Astrocyte of the spinal cord (primary cell): Measurements from ENCODE around the gene CT47C1.

Source experiments
- DNase-seq: peaks from one replicate; pipeline ENCODE4 v3.0.0; 2011; ENCODE audit warnings: low read depth, low spot score
- H3K4me3 ChIP-seq: 2 replicates; pipeline ENCODE4 v1.5.1; 2011; ENCODE audit warnings: low read depth, mild to moderate bottlenecking, low read length, moderate library complexity
- in situ Hi-C: cut with HindIII; loops from 2 replicates; pipeline ENCODE4 v1.10.0; 2017; ENCODE audit warnings: low sequenced_read_pairs
- TF ChIP-seq, protein P1 (sequence below): IDR thresholded peaks from 2 replicates; pipeline ENCODE4 v1.5.1; 2012; ENCODE audit warnings: low read depth, mild to moderate bottlenecking, low read length, inconsistent platforms

CT47C1 gene

DNA sequence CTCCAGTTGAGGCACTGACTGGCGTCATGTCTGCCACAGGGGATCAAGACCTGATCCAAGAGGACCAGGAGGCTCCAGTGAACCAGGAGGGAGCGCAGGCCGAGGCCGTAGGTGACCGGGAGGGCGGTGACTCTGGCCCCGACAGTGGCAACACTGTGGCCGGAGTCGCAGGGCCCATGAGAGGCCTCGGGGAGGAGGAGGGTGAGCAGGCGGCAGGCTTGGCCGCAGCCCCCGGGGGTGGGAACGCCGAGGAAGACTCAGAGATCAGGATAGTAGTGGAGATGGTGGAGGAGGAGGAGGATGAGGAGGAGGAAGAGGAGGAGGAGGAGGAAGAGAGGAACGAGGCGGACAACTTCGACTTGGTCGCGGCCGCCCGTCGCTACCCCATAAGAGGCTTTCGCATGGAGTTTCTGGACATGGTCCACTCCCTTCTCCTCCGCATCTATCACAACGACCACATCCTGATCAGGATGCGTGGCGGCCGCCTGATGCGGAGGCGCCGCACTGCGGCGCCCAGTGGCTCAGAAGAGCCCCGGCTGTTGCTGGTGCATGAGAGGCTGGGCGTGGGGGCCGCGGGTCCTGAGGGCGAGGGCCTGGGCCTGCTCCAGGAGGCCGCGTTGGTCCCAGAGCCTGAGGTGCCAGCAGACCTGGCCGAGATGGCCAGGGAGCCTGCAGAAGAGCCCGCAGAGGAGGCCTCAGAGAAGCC is 560 bp downstream of the CT47C1 start:
- in situ Hi-C loops: no loop called here
- no peak for DNase-seq
- H3K4me3 ChIP-seq: no peak overlapping the region
- TF ChIP-seq, protein P1, sequence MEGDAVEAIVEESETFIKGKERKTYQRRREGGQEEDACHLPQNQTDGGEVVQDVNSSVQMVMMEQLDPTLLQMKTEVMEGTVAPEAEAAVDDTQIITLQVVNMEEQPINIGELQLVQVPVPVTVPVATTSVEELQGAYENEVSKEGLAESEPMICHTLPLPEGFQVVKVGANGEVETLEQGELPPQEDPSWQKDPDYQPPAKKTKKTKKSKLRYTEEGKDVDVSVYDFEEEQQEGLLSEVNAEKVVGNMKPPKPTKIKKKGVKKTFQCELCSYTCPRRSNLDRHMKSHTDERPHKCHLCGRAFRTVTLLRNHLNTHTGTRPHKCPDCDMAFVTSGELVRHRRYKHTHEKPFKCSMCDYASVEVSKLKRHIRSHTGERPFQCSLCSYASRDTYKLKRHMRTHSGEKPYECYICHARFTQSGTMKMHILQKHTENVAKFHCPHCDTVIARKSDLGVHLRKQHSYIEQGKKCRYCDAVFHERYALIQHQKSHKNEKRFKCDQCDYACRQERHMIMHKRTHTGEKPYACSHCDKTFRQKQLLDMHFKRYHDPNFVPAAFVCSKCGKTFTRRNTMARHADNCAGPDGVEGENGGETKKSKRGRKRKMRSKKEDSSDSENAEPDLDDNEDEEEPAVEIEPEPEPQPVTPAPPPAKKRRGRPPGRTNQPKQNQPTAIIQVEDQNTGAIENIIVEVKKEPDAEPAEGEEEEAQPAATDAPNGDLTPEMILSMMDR: no peak

DNA sequence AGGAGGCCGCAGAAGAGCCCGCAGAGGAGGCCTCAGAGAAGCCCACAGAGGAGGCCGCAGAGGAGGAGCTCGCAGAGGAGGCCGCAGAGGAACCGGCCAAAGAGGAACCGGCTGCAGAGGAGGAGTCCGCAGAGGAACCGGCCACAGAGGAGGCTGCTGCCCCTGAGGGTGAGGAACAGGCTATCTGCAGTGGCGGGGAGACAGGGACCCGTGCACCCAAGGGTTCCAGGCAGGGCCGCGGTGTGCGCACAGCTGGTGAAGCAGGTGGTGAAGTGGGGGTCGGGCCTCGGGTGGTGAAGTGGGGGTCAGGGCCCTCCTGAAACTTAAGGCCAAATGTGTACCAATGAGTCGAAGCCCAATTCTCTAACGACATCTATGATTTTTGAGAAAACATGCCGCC is 1.1 kb downstream of the CT47C1 start:
- no peak overlapping the region for H3K4me3 ChIP-seq
- no peak for DNase-seq
- in situ Hi-C loops: no loop called here
- TF ChIP-seq, protein P1: no peak

DNA sequence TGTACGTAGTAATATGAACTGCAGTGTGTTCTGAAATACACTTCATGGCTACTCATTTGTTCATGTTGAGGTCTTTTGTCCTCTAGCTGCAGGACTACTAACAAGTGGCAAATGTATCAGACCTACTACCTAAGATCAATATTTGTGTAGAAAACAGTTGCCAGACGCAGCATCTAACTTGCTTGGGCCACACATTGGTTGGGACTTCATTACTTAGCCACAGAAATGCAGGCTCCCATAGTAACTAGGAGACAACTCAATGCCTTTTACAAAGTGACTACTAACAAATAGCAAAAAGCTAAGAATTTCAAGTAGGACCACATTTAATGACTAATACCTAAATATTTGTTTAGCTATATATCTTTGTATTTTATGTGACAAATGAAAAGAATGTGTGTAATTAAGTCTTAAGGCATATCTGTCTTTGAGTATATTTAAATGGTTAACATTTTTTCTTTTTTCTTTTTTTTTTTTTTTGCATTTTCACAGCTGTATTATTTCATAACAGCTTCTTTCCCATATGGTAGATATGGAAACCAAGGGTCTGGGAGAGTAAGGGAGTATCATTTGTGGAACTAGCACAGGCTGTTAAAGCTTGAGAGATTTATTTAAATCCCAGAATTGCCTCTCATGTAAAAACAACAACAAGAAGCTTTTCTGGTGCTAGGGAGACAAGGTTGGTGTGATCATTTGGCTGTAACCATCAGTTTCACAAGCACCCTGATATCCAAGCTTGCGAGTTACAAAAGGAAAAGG is 2.7 kb downstream of the CT47C1 start:
- DNase-seq: no peak
- TF ChIP-seq, protein P1: no peak
- in situ Hi-C loops: no loop called here
- no peak overlapping the region for H3K4me3 ChIP-seq

DNA sequence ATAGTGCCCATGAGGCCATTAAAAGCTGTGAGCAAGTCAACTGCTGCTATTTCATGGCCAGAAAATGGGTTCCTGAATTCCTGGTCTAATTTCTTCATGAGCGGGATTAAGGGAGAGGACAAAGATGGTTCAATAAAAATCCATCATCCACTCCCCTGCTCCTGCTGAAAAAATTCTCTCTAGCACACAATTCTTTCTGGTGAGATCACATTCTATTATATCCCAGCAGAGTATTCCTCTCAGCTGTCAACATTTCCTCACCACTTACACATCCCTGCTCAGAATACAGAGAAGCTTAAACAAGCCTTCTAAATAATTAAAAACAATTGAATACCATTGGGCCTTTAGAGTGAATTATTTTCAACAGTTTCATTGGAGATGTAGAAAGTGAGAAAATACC is 9.5 kb downstream of the CT47C1 start:
- TF ChIP-seq, protein P1: no peak

DNA sequence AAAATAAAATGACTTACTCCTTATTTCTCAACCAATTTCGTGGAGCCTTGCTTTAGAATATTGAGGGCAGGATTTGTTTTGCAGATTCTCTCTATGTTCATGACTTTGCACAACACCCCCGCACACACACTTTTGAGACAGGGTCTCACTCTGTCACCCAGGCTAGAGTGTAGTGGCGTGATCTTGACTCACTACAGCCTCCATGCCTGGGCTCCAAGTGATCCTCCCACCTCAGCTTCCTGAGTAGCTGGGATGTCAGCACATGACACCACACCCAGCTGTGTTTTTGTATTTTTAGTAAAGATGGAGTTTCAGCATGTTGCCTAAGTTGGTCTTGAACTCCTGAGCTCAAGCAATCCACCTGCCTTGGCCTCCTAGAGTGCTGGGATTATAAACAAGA is 12.0 kb downstream of the CT47C1 start:
- in situ Hi-C loops: no loop called here

More for the DNA sequence above, 9.5 kb downstream of the CT47C1 start:
- no peak for DNase-seq
- in situ Hi-C loops: no loop called here
- H3K4me3 ChIP-seq: no peak overlapping the region

DNA sequence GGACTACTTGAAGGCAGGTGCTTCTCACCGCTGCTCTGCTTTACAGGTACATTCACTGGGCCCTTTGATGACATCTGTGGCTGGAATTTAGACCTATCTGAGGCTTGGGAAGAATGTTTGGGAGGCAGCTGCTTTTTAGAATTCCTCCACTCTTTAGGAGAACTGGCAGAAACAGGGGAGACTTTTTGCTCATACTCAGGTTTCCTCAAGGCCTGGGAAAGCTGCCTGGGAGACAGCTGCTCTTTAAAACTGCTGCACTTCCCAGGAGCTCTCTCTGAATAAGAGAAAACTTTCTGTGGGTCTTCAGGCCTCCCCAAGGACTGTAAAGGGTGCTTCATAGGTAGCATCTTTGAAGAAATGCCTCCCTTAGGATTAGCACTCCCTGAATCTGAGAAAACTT is 14.3 kb downstream of the CT47C1 start:
- in situ Hi-C loops: no loop called here
- TF ChIP-seq, protein P1: no peak
- H3K4me3 ChIP-seq: no peak overlapping the region
- no peak for DNase-seq

More for the DNA sequence above, 12.0 kb downstream of the CT47C1 start:
- no peak for DNase-seq
- H3K4me3 ChIP-seq: no peak overlapping the region
- TF ChIP-seq, protein P1: no peak
